Hepatocyte (in vitro differentiated cells): ENCODE measurements around the gene ADAM12.

ENCODE experiments used
- EZH2 ChIP-seq: fragments of 200-600 bp; sonication (generic); IDR thresholded peaks from 2 replicates; pipeline ENCODE4 v1.6.1; 2016; ENCODE audit warnings: antibody characterized with exemption, mild to moderate bottlenecking, borderline replicate concordance
- TF ChIP-seq, protein P1 (sequence below): fragments of 200-600 bp; sonication (generic); IDR thresholded peaks from 2 replicates; pipeline ENCODE4 v1.5.1; 2016; ENCODE audit warnings: antibody characterized with exemption, mild to moderate bottlenecking; ENCODE audit not compliant: poor library complexity

DNA sequence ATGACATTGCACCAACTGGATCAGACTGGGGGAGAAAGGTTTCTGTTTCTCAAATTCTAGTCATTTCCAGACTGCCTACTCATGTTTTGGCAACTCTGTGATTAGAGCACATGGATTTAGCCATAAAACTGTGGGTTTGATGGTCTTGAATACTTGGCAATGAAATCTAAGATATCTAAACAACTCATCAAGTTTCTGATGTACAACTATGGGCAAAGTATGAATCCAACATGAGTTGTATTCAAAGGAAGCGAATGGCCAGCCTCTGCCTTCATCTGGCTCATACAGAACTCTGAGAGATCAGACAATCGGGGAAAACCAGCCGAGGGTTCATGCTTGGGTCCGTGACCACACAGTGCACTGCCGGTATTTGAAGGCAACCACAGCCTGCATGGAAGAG, 144.3 kb downstream of the ADAM12 start:
- TF ChIP-seq, protein P1, sequence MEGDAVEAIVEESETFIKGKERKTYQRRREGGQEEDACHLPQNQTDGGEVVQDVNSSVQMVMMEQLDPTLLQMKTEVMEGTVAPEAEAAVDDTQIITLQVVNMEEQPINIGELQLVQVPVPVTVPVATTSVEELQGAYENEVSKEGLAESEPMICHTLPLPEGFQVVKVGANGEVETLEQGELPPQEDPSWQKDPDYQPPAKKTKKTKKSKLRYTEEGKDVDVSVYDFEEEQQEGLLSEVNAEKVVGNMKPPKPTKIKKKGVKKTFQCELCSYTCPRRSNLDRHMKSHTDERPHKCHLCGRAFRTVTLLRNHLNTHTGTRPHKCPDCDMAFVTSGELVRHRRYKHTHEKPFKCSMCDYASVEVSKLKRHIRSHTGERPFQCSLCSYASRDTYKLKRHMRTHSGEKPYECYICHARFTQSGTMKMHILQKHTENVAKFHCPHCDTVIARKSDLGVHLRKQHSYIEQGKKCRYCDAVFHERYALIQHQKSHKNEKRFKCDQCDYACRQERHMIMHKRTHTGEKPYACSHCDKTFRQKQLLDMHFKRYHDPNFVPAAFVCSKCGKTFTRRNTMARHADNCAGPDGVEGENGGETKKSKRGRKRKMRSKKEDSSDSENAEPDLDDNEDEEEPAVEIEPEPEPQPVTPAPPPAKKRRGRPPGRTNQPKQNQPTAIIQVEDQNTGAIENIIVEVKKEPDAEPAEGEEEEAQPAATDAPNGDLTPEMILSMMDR = no peak
- TF ChIP-seq EZH2 = no peak
